ENCODE data around the gene AMMECR1.
"Not testable (repeated sequence)": the region's sequence is repeated elsewhere in the genome, so short reads cannot be mapped to it uniquely, and the experiment has no call there.

The AMMECR1 gene

GRCh38 chrX:110162867-110163266 is 155.0 kb downstream of the AMMECR1 start:
- DNase-seq = no peak

DNA sequence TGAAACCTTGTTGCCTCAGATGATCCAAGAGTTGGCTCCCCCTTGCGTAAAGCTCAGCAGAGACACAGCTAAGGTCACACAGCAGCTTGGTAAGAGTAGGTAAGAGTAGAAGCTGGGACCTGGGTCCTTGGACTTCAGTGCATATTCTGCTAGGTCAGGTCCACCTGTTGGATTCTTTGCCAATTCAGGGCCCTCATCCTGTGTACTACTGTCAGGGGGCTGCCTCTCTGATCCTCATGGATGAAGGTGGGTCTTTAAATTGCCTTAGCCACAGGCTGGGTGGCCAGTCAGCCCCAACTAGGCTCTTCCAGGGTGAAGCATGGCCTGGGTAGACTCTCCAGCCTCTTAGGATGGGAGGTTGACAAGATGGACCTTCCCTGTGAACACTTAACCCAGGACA is 155.8 kb downstream of the AMMECR1 start:
- DNase-seq = no peak

GRCh38 chrX:110161361-110161686 is 156.6 kb downstream of the AMMECR1 start:
- DNase-seq = no peak

DNA sequence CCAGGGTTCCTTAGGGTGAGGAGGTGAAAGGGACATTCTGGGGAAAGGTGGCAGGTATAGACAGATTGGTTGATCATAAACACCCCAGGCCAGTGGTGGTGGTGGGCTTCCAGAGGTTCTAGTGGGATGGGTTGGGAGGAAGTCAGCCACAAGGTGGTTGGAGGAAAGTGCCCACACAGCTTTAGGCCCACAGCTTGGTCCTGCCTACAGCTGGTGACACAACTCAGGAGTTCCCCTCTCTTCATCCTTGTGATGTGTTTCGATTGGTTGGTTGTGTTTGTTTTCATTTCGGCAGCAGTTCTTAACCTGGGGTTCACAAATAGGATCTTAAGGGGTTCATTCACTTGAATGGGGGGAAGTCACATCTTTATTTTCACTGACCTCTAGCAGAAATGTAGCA is 158.0 kb downstream of the AMMECR1 start:
- DNase-seq = no peak

- no peak for DNase-seq
Observed at GRCh38 chrX:110159235-110159634, 158.7 kb downstream of the AMMECR1 start.

GRCh38 chrX:110157444-110157843 is 160.4 kb downstream of the AMMECR1 start:
- no peak for DNase-seq

- no peak for DNase-seq
Observed at GRCh38 chrX:110156167-110156754, 161.6 kb downstream of the AMMECR1 start.

GRCh38 chrX:110155759-110156158 is 162.1 kb downstream of the AMMECR1 start:
- no peak for DNase-seq

DNA sequence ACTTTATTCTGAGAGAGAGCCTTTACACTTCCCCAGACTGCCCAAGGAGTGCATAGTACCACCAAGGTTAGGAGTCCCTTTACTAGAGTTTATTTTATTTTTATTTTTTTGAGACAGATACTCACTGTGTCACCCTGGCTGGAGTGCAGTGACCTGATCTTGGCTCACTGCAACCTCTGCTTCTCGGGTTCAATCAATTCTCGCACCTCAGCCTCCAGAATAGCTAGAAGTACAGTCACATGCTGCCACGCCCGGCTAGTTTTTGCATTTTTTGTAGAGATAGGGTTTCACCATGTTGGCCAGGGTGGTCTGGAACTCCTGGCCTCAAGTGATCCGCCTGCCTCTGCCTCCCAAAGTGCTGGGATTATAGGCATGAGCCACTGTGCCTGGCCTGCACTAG is 163.6 kb downstream of the AMMECR1 start:
- not testable (repeated sequence) for DNase-seq

- no peak for DNase-seq
Observed at GRCh38 chrX:110153896-110154295, 164.0 kb downstream of the AMMECR1 start.

DNA sequence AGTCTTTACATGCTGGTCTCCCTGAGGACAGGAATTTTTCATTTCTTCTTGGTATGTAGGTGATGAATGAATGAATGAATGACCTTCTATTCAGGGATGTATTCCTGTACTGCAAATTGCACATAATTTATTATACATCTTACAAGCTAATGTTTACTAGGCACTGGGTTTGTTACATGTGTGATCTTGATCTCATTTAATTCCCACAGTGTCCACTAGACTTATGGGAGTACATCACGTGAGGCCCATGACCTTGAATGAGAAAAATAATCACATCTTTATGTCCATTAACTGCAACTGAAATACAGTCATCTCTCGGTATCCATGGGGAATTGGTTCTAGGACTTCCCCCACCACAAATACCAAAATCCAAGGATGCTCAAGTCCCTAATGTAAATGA is 164.6 kb downstream of the AMMECR1 start:
- DNase-seq = no peak

DNA sequence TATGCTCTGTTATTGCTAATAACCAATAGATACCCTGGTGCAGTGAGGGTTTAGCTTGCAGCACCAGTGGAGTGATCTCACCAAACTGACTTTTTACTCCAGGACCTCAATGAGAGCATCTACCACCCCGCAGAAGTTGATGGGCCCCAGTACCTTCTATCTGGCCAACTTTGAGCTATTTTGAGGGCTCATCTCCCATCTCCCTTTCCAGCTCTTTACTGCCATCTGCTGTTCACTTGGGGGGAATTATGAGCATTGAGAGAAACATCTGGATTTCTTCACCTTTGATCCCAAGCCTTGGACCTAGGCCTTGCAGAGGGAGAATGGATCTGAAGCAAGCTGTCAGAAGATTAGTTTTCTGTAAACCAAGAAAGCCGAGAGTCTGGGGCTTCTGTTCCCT is 171.4 kb downstream of the AMMECR1 start:
- peak; percentile 42 for DNase-seq

DNA sequence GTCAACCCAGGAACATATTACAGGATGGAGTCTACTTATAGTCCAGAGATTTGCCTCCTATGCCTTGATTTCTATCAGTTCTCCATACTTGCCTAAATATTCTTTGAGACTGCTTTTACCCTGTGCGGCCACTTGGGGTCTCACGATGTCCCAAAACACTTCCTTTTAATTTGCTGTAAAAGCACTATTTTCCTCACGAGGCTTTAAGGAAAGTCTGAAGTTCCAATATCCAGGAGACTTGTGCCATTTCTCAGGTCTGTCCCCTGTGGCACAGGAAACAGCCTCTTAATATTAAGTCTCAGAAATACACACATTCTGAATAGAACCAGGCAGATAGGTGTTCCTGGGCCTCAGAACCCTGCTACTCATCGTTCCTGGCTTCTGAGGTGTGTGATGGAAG is 172.0 kb downstream of the AMMECR1 start:
- no peak for DNase-seq

DNA sequence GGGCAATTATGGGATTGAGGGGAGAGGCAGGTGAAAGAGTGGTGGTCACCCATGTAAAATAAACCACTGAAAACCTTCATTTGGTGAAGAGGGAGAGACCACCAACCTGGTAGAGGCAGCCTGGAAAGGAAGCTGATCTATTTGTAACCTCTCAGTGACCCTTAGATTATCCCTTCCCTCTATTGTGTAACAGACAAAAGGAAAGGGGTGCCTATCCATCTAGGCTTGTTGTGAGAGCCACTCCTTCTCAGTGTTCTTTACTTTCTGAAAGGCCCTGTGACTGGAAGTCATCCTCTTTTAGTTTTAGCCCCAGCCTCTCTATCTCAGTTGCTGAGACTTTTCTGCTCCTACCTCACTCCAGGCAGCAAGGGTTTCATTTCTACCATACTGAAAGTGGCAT is 172.6 kb downstream of the AMMECR1 start:
- no peak for DNase-seq
